GM18870 (cell line): ENCODE data around the gene ASMTL.
"Not testable (repeated sequence)": the region's sequence is repeated elsewhere in the genome, so short reads cannot be mapped to it uniquely, and the experiment has no call there.

Experiments
- ATAC-seq: cut with Tn5 transposase; IDR thresholded peaks from one replicate; pipeline ENCODE4 v1.9.1; 2021; ENCODE audit warnings: moderate library complexity; ENCODE audit not compliant: unreplicated experiment

Gene ASMTL, protein sequence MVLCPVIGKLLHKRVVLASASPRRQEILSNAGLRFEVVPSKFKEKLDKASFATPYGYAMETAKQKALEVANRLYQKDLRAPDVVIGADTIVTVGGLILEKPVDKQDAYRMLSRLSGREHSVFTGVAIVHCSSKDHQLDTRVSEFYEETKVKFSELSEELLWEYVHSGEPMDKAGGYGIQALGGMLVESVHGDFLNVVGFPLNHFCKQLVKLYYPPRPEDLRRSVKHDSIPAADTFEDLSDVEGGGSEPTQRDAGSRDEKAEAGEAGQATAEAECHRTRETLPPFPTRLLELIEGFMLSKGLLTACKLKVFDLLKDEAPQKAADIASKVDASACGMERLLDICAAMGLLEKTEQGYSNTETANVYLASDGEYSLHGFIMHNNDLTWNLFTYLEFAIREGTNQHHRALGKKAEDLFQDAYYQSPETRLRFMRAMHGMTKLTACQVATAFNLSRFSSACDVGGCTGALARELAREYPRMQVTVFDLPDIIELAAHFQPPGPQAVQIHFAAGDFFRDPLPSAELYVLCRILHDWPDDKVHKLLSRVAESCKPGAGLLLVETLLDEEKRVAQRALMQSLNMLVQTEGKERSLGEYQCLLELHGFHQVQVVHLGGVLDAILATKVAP

DNA sequence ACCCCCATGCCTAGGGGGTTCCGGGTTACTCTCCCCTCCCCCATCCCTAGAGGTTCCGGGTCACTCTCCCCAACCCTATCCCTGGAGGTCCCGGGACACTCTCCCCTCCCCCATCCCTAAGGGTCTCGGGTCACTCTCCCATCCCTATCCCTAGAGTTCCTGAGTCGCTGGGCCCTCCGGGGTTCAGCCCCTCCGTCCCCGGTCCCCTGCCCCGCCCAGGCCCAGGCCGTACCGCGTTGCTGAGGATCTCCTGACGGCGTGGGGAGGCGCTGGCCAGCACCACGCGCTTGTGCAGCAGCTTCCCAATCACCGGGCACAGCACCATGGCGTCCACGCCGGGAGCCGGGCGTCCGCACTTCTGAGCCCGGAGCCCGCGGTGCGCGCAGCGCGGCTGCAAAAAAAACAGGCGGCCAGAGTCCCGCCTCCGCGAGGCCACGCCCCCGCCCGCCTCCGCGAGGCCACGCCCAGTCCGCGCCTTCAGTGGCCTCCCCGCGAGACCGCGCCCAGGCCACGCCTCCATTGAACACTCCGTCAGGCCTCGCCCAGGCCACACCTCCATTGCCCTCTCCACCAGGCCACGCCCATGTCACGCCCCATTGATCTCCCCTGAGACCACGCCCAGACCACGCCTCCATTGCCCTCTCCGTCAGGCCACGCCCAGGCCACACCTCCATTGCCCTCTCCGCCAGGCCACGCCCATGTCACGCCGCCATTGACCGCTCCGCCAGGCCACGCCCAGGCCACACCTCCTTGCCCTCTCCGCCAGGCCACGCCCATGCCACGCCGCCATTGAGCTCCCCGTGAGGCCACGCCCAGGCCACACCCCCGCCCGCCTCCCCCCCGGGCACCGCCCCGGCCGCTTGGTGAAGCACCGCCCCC is at the start of gene ASMTL:
ASMTL (minus strand) TSS at position 394 of the 879 bp plus-strand sequence; CDS start at position 325, 69 bp downstream.
- ATAC-seq = peak; percentile 56

DNA sequence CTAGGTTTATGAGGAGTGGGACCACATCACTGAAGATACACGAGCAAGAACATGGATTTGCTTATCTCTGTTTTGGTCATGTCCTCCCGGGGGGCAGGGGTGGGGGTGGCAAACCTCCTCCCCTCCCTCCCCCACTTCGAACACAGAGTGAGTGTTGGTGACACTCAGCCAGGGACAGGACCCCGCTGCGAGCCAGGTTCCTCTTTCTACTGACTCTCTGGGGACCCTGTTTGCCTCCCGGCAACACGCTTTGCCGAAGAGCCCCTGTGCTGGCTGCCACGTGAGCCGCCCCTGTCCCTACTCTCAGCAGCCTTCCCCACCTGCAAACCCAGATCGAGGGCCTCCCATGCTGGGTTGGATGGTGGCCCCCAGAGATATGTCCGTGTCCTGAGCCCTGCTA is 49.5 kb upstream of the ASMTL start:
- ATAC-seq = no peak

DNA sequence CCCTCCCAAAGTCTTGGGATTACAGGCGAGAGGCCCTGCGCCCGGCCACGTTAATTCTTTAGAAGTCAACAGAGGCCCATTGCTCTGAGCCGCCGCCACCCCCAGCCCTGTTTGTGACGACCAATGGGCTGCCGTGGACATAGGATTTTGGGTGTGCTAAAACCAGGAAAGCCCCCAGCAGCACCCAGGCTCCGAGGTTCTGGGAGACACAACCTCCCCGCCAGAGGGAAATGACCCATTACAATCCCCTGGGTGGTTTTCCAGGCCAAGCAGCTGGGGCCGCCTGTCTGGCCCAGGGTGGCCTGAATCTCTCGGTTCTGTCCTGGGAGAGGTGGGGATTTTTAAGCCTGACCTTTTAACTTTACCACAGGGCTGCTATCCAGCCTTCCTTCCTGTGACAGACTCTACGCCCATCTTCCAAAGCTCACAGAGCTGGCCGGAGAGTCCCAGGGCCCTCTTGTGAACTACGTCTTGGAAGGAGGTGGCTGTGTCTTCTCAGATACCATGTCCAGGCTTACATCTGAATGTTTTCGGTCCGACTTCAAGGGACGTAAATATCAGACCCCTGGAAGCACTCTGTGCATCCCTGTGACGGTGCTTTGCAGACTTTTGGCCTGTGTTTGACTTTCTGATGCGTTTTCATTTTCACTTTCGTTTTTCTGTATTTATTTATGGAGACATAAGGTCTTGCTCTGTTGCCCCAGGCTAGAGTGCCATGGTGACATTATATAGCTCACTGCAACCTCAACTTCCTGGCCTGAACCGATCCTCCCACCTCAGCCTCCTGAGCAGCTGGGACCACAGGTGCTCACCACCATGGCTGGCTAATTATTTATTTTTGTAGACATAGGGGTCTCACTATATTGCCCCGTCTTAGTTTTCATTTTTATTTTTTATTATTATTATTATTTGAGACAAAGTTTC is 48.3 kb upstream of the ASMTL start:
- peak; percentile 75 for ATAC-seq

DNA sequence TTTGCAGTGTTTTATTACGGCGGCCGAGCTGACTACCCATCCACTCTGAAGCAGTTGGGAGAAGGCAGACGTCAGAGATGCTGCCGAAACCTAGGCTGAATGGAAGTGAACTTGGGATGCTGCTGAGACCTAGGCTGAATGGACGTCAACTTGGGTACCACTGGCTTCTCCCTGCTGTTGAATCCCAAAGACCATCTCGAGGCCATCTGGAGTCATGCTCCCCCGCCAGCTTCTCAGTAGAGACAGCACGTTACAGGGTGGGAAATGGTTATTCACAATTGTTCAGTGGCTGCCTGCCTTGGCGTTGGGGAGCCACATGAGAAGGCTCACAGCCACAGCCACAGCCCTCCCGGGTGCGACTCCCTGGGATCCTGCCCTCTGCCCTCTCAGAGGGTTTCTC is 43.4 kb upstream of the ASMTL start:
- no peak for ATAC-seq

DNA sequence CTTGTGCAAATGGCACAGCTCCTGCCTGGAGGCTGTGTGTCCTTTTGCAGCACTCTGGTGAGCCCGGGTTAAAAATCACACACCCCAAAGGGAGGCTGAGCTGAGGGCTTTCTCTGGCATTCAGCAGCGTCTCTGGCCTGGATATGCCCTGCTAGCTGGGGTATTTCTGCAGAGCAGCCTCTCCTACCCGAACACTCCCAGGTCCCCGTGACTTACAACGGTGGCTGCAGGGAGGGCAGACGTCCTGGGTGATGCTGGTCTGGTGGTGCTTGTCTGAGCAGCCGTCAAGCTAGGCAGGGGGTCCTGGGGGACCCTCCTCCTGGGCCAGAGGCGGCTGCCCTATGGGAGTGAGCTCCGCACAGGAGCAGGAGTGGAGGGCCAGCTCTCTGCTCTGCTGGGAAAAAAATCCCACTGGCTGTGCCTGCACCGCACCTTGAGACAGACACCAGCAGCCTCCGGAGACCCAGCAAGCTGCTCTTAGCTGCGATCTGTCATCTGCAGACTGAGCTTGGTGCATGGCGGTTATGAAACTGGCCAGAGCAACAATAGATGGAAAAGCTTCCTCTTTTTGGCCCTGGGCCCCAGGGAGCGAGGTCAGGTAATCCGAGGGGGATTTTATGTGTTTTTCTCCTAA is 41.3 kb upstream of the ASMTL start:
- peak; percentile 46 for ATAC-seq

DNA sequence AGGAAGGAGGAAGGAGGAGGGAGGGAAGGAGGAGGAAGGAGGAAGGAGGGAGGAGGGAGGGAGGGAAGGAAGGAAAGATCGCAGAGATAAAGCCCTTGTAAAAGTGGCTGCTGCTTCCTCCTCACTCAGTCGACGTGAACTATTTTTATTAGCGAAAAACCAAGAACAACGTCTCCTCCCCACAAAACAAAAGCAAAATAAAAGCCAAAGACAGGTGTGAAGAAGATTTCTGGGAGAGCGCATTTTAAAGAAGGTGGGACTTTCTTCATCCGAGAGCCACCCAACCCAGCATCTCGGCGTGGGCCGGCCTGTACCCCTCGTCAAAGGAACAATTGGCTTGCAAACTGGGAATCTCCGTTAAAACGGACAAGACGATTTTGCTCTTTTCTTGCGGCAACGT is 40.7 kb upstream of the ASMTL start:
- peak; percentile 18 for ATAC-seq

DNA sequence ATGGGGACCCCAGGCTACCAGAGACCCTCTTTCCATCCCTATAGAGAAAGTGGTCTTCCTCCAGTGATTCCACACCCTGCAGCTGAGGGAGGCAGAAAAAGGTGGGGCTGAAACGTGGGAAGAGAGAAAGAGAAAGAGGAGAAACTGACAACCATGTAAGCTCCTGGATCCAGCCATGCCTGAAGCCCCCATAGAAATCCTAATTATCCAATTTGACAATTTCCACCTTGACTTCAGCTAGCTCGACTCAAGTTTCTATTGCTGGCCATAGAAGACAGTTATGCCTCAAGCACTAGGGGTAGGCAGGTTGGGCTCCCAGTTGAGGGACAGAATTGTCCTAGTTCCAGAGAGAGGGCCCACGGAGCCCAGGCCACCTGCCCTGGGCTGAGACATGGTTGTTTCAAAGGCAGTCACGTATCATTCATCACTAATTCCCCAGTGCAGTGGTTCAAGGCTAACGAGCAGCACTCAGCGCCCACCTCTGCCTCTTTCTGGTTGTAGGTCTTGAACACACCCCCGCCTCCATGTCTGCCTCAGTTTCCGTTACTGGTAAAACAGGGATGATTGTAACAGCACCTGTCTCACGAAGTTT is 39.8 kb upstream of the ASMTL start:
- no peak for ATAC-seq

DNA sequence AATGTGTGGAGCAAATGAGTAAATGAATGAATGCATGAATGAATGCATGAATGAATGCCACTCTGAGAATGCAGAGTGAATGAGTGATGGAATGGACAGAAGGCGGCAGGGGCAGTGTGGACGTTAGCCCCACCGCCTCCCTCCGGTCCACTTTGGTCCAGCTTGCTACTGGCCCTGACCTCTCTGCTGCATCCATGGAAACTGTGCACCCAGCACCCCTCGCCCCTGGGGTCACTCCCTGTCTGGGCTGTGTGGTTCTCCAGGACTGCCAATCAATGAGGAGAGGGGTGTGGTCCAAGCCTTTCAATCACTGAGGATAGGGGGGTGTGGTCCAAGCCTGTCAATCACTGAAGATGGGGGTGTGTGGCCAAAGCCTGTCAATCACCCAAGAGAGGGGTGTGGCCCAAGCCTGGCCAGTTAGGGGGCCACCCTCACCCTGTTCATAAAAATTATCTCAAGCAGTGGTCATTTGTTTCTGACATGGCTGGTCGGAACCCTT is 39.2 kb upstream of the ASMTL start:
- peak; percentile 72 for ATAC-seq

DNA sequence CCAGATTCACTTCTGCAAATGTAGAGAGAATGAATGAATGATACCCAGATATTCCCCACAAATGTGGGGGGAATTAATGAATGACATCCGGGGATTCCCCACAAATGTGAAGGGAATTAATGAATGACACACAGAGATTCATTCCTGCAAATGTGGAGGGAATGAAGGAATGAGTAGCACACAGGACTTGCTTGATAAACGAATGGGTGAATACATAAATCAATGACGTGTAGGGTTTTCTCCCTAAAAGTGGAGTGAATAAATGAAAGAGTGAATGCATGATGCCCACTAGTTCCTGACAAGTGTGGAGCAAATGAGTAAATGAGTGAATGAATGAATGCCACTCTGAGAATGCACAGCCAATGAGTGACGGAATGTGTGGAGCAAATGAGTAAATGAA is 38.5 kb upstream of the ASMTL start:
- ATAC-seq = not testable (repeated sequence)

DNA sequence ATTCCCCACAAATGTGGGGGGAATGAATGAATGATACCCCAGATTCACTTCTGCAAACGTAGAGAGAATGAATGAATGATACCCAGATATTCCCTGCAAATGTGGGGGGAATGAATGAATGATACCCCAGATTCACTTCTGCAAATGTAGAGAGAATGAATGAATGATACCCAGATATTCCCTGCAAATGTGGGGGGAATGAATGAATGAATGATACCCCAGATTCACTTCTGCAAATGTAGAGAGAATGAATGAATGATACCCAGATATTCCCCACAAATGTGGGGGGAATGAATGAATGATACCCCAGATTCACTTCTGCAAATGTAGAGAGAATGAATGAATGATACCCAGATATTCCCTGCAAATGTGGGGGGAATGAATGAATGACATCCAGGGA is 38.0 kb upstream of the ASMTL start:
- ATAC-seq = not testable (repeated sequence)

DNA sequence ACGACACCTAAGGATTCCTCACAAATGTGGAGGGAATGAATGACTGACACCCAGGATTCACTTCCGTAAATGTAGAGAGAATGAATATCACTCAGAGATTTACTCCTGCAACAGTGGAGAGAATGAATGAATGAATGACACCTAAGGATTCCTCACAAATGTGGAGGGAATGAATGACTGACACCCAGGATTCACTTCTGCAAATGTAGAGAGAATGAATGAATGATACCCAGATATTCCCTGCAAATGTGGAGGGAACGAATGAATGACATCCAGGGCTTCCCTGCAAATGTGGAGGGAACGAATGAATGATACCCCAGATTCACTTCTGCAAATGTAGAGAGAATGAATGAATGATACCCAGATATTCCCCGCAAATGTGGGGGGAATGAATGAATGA is 36.6 kb upstream of the ASMTL start:
- not testable (repeated sequence) for ATAC-seq

DNA sequence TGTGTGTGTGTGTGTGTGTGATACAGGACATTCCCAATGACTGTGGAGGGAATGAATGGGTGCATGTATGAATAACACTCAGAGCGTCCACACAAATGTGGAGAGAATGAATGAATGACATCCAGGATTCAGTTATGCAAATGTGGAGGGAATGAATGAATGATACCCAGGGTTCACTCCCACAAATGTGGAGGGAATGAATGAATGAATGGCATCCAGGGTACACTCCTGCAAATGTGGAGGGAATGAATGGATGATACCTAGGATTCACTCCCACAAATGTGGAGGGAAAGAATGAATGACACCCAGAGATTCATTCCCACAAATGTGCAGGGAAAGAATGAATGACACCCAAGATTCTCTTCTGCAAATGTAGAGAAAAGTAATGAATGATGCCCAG is 36.0 kb upstream of the ASMTL start:
- no peak for ATAC-seq

DNA sequence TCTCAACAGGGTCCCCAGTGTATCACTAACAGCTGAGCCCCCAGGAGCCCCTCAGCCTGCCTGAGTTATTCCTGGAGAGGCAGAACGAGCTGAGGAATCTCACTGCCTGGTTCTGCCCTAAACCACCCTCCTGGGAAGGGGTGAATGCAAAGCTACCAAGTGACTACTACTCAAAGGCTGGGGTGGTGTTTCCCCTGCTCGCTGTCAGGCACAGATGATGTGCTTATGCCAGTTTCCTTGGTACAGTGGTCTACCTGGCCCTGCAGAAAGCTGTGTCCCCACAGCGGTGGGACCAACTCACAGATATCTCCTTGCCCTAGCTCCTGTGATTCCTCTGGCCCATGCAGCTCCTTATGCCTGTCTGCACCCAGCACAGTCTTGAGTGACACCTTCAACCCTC is 35.4 kb upstream of the ASMTL start:
- no peak for ATAC-seq

DNA sequence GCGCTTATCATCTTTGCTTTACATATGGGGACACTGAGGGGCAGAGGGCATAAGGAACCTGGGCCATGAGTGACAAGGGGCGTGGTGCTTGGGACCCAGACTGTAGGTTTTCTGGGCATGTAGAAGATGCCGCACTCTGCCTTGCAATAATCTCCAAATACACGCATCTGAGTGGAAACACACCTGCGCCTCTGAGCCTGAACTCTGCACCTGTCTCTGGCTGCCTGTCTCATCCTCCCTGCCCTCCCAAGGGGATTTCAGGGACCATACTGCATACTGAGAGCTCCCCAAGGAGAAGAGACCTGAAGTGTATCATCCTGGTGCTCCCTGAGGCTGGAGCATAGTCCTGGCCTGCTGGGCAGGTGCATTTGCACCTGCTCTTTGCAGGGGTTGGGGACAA is 34.7 kb upstream of the ASMTL start:
- ATAC-seq = no peak

DNA sequence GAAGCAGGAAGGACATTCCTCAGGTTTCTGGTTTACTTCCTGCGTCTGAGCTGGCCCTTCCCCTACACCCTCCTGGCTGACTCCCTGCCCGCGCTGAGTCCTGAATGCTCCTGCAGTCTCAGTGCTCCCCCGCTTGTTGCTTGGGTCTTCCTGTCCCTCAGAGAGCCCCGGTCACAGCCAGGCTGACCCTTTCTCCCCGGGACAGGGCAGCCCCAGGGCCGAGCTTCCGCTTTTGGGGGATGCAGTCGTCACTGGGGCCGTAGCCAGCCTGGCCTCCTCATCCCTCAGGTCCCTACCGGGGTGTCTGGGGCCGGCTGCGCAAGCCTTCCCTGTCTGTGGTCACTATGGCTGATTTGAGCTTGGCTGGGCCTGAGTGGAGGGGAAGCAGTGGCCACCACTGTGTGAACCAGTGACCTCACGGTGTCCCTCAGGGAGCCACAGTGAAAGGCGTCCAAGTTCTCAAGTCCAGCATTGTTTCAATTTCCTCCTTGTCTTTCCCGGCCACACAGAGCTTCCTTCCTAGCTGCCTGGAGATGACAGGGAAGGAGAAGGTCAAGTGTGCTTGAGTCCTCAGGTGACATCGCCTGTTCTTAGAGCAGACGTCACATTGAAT is 34.1 kb upstream of the ASMTL start:
- no peak for ATAC-seq

DNA sequence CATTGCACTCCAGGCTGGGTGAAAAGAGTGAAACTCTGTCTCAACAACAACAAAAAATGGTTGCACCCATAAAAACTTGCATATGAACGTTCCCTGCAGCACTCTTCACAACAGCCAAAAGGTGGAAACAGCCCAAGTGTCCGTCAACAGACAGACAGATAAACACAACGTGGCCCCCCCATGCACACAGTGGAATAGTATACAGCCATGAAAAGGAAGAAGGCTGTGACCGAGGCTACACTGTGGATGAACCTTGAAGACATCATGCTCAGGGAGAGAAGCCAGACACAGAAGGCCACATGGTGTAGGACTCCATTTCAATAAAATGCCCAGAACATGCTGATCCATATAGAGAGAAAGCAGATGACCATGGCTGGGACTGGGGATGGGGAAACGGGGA is 33.5 kb upstream of the ASMTL start:
- no peak for ATAC-seq

DNA sequence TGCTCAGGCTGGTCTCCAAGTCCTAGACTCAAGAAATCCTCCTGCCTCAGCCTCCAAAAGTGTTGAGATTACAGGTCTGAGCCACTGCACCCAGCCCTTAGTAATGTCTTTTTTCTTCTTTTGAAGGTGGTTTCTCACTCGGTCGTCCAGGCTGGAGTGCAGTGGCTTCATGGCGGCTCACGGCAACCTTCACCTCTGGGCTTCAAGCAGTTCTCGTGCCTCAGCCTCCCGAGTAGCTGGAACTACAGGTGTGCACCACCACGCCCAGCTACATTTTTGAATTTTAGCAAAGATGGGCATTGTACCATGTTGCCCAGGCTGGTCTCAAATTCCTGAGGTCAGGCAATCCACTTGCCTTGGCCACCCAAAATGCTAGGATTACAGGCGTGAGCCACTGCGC is 32.3 kb upstream of the ASMTL start:
- ATAC-seq = no peak

DNA sequence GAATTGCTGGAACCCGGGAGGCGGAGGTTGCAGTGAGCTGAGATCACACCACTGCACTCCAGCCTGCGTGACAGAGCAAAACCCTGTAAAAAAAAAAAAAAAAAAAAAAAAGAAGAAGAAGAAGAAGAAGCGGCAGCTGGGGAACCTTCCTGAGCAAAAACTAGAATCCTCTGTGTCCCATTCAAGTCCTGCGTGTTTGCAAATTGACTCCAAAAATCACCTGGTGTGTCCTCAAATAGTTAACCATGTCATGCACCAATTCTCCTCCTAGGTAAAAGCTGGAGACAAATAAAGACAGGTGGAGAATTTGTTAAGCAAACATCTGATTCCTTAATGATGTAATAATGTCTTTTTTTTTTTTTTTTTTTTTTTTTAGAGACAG is 31.9 kb upstream of the ASMTL start:
- no peak for ATAC-seq
